GM12892 (cell line): ENCODE results near the gene IGF2BP1.
"Not testable (repeated sequence)": the region's sequence is repeated elsewhere in the genome, so short reads cannot be mapped to it uniquely, and the experiment has no call there.

Experiments used
- POLR2A ChIP-seq: IDR thresholded peaks from 2 replicates; pipeline ENCODE4 v1.6.1; 2011; ENCODE audit warnings: low read depth, low read length, control low read depth
- POLR2AphosphoS5 ChIP-seq: IDR thresholded peaks from 2 replicates; pipeline ENCODE4 v1.6.1; 2011; ENCODE audit warnings: low read depth, low read length, control low read depth
- TAF1 ChIP-seq: IDR thresholded peaks from 2 replicates; pipeline ENCODE4 v1.6.1; 2011; ENCODE audit warnings: low read depth, mild to moderate bottlenecking, control low read depth, low read length, borderline replicate concordance

GRCh38 chr17:49085046-49085445, 87.9 kb downstream of the IGF2BP1 start:
- not testable (repeated sequence) for TF ChIP-seq POLR2AphosphoS5, POLR2A, TAF1
